Smooth muscle cell of the brain vasculature (primary cell): Measurements from ENCODE around the gene RHO.

ENCODE experiments used
- DNase-seq: peaks from one replicate; pipeline ENCODE4 v3.0.0-alpha.2; 2012; ENCODE audit warnings: low read depth, low spot score

Gene RHO

DNA sequence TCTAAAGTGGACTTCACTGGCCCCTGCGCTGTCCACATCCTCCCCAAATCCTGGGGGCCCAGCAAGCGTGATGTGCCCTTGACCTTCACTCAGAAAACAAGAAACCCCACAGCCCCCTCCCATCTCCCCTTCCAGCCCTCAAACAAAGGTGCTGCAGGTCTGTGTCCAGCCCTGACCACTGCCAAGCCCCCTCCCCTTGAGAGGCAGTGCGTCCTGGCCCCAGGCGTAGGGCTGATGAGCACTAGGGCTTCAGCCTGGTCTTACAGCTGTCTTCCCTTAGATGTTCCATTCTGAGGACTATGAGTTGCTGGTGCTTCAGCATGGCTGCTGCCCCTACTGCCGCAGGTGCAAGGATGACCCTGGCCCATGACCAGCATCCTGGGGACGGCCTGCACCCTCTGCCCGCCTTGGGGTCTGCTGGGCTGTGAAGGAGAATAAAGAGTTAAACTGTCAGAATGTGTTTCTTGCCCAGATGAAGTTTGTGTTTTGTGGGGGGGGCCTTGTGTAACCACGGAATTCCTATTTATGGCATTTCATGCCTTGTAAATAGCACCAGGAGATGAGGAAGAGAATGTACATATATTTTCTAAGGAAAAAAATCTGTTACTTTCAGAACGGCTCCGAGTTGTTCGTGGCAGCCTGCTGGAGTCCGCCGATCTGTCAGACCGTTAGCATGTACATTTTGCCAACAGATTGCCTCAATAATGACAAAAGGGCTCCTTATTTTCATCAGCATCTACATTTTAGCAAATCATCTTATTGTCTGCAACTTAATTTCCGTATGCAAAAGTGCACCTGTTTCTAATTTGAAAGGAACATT lies 8.3 kb upstream of the RHO start:
- no peak for DNase-seq

- DNase-seq: no peak
Observed at GRCh38 chr3:129520960-129521359, 7.5 kb upstream of the RHO start.

DNA sequence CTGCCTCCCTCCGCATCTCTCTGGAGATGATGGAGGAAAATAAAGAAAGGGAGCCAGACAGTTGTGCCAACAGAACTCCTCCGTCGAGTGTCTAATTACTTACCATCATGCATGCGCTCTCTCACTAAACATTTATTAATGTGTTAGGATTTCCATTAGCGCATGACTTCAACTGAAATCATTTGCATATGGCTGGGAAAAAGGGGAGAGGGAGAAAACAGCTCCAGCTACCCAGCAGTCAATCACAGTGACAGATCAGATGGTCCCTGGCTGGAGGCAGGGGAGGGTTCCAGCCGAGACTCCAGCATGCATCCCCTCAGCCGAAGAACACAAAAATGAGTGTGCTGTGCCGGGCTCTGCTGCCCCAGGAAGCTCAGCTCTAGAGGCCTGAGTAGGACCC lies 6.8 kb upstream of the RHO start:
- DNase-seq: no peak

DNA sequence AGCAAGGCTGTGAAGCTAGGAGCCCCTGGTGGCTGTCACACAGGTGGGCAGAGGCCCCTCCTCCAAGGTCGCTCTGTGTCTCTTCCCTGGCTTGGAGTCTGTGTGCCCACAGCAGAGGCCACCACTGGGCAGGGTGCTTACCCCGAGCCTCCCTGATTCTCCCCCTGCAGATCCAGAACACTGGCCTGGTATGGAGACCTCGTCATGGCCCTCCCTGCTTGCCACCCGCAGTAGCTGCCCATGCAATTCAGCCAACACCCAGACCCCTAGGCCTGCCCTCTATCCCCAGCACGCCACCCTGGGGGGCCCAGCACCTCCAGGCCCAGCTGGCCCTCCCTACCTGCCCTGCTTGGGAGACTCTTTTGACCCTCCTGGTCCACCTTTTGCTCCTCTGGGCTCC lies 5.5 kb upstream of the RHO start:
- DNase-seq: no peak

GRCh38 chr3:129524081-129524480 lies 4.4 kb upstream of the RHO start:
- no peak for DNase-seq

DNA sequence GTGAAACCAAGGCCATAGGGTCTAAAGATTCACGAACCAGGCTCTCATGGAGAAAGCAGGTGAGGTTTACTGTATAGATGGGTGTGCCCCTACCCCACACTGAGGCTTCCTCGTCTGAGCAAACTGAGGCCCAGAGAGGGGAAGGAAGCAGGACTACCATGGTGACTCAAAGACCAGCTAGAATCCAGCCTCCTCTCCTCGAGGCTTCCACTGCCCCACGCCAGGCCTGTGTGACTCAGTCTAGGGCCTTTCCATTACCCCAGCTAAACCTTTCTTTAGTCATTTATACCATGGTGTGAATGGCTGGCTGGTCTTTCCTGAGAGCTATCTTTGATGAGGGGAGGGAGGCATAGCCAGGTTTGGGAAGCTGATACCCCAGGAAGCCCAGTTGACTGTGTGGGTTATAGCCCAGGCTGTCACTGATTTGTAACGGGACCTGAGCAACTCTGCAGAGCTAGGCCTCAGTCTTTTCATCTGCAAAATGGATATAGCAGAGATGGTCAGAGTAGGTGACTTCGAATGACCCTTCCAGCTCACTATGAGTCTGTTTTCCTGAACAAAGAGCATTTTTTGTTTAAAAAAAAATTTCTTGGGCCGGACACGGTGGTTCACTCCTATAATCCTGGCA lies 3.0 kb upstream of the RHO start:
- no peak for DNase-seq

GRCh38 chr3:129526121-129526900 lies 2.1 kb upstream of the RHO start:
- peak; percentile 66 for DNase-seq

- DNase-seq: no peak
Observed at GRCh38 chr3:129527262-129527661, 1.2 kb upstream of the RHO start.

DNA sequence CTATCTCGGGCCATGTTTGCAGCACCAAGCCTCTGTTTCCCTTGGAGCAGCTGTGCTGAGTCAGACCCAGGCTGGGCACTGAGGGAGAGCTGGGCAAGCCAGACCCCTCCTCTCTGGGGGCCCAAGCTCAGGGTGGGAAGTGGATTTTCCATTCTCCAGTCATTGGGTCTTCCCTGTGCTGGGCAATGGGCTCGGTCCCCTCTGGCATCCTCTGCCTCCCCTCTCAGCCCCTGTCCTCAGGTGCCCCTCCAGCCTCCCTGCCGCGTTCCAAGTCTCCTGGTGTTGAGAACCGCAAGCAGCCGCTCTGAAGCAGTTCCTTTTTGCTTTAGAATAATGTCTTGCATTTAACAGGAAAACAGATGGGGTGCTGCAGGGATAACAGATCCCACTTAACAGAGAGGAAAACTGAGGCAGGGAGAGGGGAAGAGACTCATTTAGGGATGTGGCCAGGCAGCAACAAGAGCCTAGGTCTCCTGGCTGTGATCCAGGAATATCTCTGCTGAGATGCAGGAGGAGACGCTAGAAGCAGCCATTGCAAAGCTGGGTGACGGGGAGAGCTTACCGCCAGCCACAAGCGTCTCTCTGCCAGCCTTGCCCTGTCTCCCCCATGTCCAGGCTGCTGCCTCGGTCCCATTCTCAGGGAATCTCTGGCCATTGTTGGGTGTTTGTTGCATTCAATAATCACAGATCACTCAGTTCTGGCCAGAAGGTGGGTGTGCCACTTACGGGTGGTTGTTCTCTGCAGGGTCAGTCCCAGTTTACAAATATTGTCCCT lies 1.2 kb downstream of the RHO start:
- no peak for DNase-seq

- DNase-seq: no peak
Observed at GRCh38 chr3:129530251-129530791, 1.9 kb downstream of the RHO start.

DNA sequence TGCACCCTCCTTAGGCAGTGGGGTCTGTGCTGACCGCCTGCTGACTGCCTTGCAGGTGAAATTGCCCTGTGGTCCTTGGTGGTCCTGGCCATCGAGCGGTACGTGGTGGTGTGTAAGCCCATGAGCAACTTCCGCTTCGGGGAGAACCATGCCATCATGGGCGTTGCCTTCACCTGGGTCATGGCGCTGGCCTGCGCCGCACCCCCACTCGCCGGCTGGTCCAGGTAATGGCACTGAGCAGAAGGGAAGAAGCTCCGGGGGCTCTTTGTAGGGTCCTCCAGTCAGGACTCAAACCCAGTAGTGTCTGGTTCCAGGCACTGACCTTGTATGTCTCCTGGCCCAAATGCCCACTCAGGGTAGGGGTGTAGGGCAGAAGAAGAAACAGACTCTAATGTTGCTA lies 2.4 kb downstream of the RHO start:
- DNase-seq: no peak

- DNase-seq: no peak
Observed at GRCh38 chr3:129531699-129532098, 3.3 kb downstream of the RHO start.

GRCh38 chr3:129532261-129532660 lies 3.8 kb downstream of the RHO start:
- no peak for DNase-seq

DNA sequence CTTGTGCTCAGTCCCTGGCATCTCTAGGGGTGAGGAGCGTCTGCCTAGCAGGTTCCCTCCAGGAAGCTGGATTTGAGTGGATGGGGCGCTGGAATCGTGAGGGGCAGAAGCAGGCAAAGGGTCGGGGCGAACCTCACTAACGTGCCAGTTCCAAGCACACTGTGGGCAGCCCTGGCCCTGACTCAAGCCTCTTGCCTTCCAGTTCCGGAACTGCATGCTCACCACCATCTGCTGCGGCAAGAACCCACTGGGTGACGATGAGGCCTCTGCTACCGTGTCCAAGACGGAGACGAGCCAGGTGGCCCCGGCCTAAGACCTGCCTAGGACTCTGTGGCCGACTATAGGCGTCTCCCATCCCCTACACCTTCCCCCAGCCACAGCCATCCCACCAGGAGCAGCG lies 5.0 kb downstream of the RHO start:
- DNase-seq: no peak

DNA sequence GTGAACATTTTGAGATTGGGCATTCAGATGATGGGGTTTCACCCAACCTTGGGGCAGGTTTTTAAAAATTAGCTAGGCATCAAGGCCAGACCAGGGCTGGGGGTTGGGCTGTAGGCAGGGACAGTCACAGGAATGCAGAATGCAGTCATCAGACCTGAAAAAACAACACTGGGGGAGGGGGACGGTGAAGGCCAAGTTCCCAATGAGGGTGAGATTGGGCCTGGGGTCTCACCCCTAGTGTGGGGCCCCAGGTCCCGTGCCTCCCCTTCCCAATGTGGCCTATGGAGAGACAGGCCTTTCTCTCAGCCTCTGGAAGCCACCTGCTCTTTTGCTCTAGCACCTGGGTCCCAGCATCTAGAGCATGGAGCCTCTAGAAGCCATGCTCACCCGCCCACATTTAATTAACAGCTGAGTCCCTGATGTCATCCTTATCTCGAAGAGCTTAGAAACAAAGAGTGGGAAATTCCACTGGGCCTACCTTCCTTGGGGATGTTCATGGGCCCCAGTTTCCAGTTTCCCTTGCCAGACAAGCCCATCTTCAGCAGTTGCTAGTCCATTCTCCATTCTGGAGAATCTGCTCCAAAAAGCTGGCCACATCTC lies 6.1 kb downstream of the RHO start:
- DNase-seq: no peak

DNA sequence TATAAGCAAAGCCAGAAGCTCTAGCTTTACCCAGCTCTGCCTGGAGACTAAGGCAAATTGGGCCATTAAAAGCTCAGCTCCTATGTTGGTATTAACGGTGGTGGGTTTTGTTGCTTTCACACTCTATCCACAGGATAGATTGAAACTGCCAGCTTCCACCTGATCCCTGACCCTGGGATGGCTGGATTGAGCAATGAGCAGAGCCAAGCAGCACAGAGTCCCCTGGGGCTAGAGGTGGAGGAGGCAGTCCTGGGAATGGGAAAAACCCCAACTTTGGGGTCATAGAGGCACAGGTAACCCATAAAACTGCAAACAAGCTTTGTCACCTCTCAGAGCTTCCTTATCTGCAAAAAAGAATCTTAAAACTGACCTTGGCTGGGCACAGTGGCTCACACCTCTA lies 6.6 kb downstream of the RHO start:
- DNase-seq: no peak

DNA sequence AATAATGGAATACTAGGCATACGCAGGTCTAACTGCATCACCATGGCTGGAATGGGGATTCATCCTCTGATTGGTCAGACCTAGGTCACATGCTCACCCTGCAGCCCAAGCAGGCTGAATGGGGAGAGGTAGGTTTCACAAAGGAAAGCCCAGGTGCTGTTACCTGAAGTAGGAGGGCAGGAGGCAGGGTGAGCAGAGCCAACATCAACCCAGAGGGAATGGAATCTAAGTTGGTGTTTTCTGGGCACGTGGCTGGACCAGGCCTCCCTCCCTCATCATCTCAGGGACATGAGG lies 7.9 kb downstream of the RHO start:
- DNase-seq: no peak

GRCh38 chr3:129536804-129537203 lies 8.4 kb downstream of the RHO start:
- DNase-seq: no peak

- no peak for DNase-seq
Observed at GRCh38 chr3:129539206-129539605, 10.8 kb downstream of the RHO start.

DNA sequence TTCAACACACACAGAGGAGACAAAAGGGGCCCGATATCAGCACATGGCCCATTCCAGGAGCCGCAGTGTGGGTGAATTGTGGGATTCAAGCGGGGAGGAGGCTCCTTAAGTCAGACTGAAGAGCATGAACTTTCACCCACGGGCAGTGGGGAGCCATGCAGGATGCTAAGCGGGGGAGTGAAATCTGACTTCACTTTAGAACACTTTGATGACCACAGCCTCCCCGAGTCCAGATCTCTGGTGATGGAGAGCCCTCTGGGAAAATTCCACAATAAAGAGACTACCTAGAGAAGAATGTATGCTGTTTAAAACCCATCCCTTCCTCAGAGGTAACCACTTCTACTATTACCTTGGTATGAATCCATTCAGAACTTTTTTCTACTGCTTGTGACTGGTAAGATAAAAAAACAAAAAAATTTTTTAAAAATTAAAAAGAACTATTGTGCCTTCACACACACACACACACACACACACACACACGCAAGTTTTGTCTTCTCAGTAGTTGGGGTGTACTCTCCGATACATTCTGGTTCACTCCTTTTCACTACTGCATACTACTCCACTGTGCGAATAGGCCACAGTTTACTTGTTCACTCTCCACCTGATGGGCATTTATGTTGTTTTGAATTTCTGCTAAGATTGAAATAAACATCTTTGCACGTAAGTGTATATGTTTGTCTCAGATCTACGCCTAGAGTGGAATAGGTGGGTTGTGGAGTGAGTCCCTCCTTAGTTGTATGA lies 12.5 kb downstream of the RHO start:
- no peak for DNase-seq

GRCh38 chr3:129542747-129543146 lies 14.3 kb downstream of the RHO start:
- no peak for DNase-seq
